ENCODE data around the gene ANKRD63.

ANKRD63 gene

GRCh38 chr15:40295877-40296560 lies 13.2 kb upstream of the ANKRD63 start:
- Histone ChIP-seq H3K36me3 (replicated peaks) (no peaks in the 10 kb centered on the region), H3K9me3 (0 out of 2 replicates have a peak, but pooled peaks cover 2% of the 10 kb centered on the region), H3K4me1 (no peaks in the 10 kb centered on the region), H3K4me3 (no peak overlapping the region), H3K27me3 (ENCODE audit: low read depth) (no peaks in the 10 kb centered on the region)
- in situ Hi-C loops (cut with MboI; ENCODE audit: low sequenced_read_pairs): no loop called here
- no peak for DNase-seq (ENCODE audit: low spot score in 2 of 2)

GRCh38 chr15:40295297-40295696 lies 12.4 kb upstream of the ANKRD63 start:
- in situ Hi-C loops (cut with MboI; ENCODE audit: low sequenced_read_pairs): no loop called here
- Histone ChIP-seq H3K4me1 (no peaks in the 10 kb centered on the region), H3K27me3 (ENCODE audit: low read depth) (no peaks in the 10 kb centered on the region)

GRCh38 chr15:40293905-40294895 lies 11.3 kb upstream of the ANKRD63 start:
- no peak for DNase-seq (ENCODE audit: low spot score in 2 of 2)
- Histone ChIP-seq H3K36me3 (replicated peaks) (no peaks in the 10 kb centered on the region), H3K9me3 (no peaks in the 10 kb centered on the region), H3K4me1 (no peaks in the 10 kb centered on the region), H3K4me3 (no peak overlapping the region), H3K27me3 (ENCODE audit: low read depth) (no peaks in the 10 kb centered on the region)
- in situ Hi-C loops (cut with MboI; ENCODE audit: low sequenced_read_pairs): no loop called here

More at GRCh38 chr15:40295297-40295696, 12.4 kb upstream of the ANKRD63 start:
- 0 out of 2 replicates have a peak, but pooled peaks cover 2% of the 10 kb centered on the region for H3K9me3 ChIP-seq
- no peaks in the 10 kb centered on the region for H3K36me3 ChIP-seq (replicated peaks)
- DNase-seq (ENCODE audit: low spot score in 2 of 2): no peak
- no peak overlapping the region for H3K4me3 ChIP-seq

GRCh38 chr15:40293006-40293405 lies 10.1 kb upstream of the ANKRD63 start:
- Histone ChIP-seq H3K4me3 (no peak overlapping the region), H3K27me3 (ENCODE audit: low read depth) (no peaks in the 10 kb centered on the region), H3K9me3 (no peaks in the 10 kb centered on the region), H3K4me1 (peaks cover 2% of the 10 kb centered on the region), H3K36me3 (replicated peaks) (no peaks in the 10 kb centered on the region)
- in situ Hi-C loops (cut with MboI; ENCODE audit: low sequenced_read_pairs): no loop called here
- no peak for DNase-seq (ENCODE audit: low spot score in 2 of 2)

GRCh38 chr15:40292246-40292645 lies 9.4 kb upstream of the ANKRD63 start:
- DNase-seq (ENCODE audit: low spot score in 2 of 2): no peak
- Histone ChIP-seq H3K36me3 (replicated peaks) (no peaks in the 10 kb centered on the region), H3K27me3 (ENCODE audit: low read depth) (no peaks in the 10 kb centered on the region), H3K4me3 (no peak overlapping the region), H3K4me1 (peaks cover 5% of the 10 kb centered on the region), H3K9me3 (no peaks in the 10 kb centered on the region)
- in situ Hi-C loops (cut with MboI; ENCODE audit: low sequenced_read_pairs): no loop called here

- no peaks in the 10 kb centered on the region for H3K36me3 ChIP-seq (replicated peaks)
- in situ Hi-C loops (cut with MboI; ENCODE audit: low sequenced_read_pairs): no loop called here
- no peaks in the 10 kb centered on the region for H3K27me3 ChIP-seq (ENCODE audit: low read depth)
- no peaks in the 10 kb centered on the region for H3K9me3 ChIP-seq
- no peak overlapping the region for H3K4me3 ChIP-seq
- no peak for DNase-seq (ENCODE audit: low spot score in 2 of 2)
- peaks cover 5% of the 10 kb centered on the region for H3K4me1 ChIP-seq
Measured at GRCh38 chr15:40290918-40291574, 8.2 kb upstream of the ANKRD63 start.

GRCh38 chr15:40290545-40290917 lies 7.7 kb upstream of the ANKRD63 start:
- no peak for DNase-seq (ENCODE audit: low spot score in 2 of 2)
- Histone ChIP-seq H3K4me1 (peaks cover 6% of the 10 kb centered on the region), H3K27me3 (ENCODE audit: low read depth) (no peaks in the 10 kb centered on the region), H3K4me3 (no peak overlapping the region), H3K9me3 (no peaks in the 10 kb centered on the region), H3K36me3 (replicated peaks) (no peaks in the 10 kb centered on the region)
- in situ Hi-C loops (cut with MboI; ENCODE audit: low sequenced_read_pairs): no loop called here

GRCh38 chr15:40289140-40289775 lies 6.4 kb upstream of the ANKRD63 start:
- in situ Hi-C loops (cut with MboI; ENCODE audit: low sequenced_read_pairs): no loop called here
- H3K27me3 ChIP-seq (ENCODE audit: low read depth): no peaks in the 10 kb centered on the region
- H3K9me3 ChIP-seq: no peaks in the 10 kb centered on the region
- H3K4me1 ChIP-seq: peaks cover 13% of the 10 kb centered on the region
- no peak for DNase-seq (ENCODE audit: low spot score in 2 of 2)
- no peaks in the 10 kb centered on the region for H3K36me3 ChIP-seq (replicated peaks)
- H3K4me3 ChIP-seq: no peak overlapping the region

- no peaks in the 10 kb centered on the region for H3K36me3 ChIP-seq (replicated peaks)
- H3K4me3 ChIP-seq: no peak overlapping the region
- H3K27me3 ChIP-seq (ENCODE audit: low read depth): no peaks in the 10 kb centered on the region
- in situ Hi-C loops (cut with MboI; ENCODE audit: low sequenced_read_pairs): no loop called here
- peak; percentile 6 to 78 for DNase-seq (ENCODE audit: low spot score in 2 of 2)
- H3K4me1 ChIP-seq: peaks cover 17% of the 10 kb centered on the region
- no peaks in the 10 kb centered on the region for H3K9me3 ChIP-seq
Measured at GRCh38 chr15:40287968-40288367, 5.1 kb upstream of the ANKRD63 start.

- Histone ChIP-seq H3K4me1 (peaks cover 17% of the 10 kb centered on the region), H3K36me3 (replicated peaks) (no peaks in the 10 kb centered on the region), H3K4me3 (no peak overlapping the region), H3K27me3 (ENCODE audit: low read depth) (no peaks in the 10 kb centered on the region), H3K9me3 (no peaks in the 10 kb centered on the region)
- in situ Hi-C loops (cut with MboI; ENCODE audit: low sequenced_read_pairs): no loop called here
- DNase-seq (ENCODE audit: low spot score in 2 of 2): no peak
Measured at GRCh38 chr15:40287505-40287904, 4.6 kb upstream of the ANKRD63 start.

- DNase-seq (ENCODE audit: low spot score in 2 of 2): no peak
- H3K4me3 ChIP-seq: no peak overlapping the region
- in situ Hi-C loops (cut with MboI; ENCODE audit: low sequenced_read_pairs): no loop called here
- no peaks in the 10 kb centered on the region for H3K36me3 ChIP-seq (replicated peaks)
- H3K27me3 ChIP-seq (ENCODE audit: low read depth): no peaks in the 10 kb centered on the region
- H3K4me1 ChIP-seq: peaks cover 17% of the 10 kb centered on the region
- H3K9me3 ChIP-seq: no peaks in the 10 kb centered on the region
Measured at GRCh38 chr15:40286794-40287193, 3.9 kb upstream of the ANKRD63 start.

- in situ Hi-C loops (cut with MboI; ENCODE audit: low sequenced_read_pairs): no loop called here
- Histone ChIP-seq H3K9me3 (no peaks in the 10 kb centered on the region), H3K4me3 (no peak overlapping the region), H3K4me1 (peaks cover 17% of the 10 kb centered on the region), H3K36me3 (replicated peaks) (no peaks in the 10 kb centered on the region), H3K27me3 (ENCODE audit: low read depth) (no peaks in the 10 kb centered on the region)
- DNase-seq (ENCODE audit: low spot score in 2 of 2): no peak
Measured at GRCh38 chr15:40286061-40286532, 3.2 kb upstream of the ANKRD63 start.

GRCh38 chr15:40285554-40286011 lies 2.7 kb upstream of the ANKRD63 start:
- no peak for DNase-seq (ENCODE audit: low spot score in 2 of 2)
- in situ Hi-C loops (cut with MboI; ENCODE audit: low sequenced_read_pairs): no loop called here
- Histone ChIP-seq H3K27me3 (ENCODE audit: low read depth) (no peaks in the 10 kb centered on the region), H3K36me3 (replicated peaks) (no peaks in the 10 kb centered on the region), H3K4me1 (peaks cover 17% of the 10 kb centered on the region), H3K9me3 (no peaks in the 10 kb centered on the region), H3K4me3 (no peak overlapping the region)

All from HAP-1 (cell line).